ENCODE measurements around the gene CHAMP1.

- TF ChIP-seq YY1 (tag by site-specific recombination; IDR thresholded peaks at IDR 0.05) (no peak), CTCF (tag by site-specific recombination; IDR thresholded peaks at IDR 0.05) (no peak)
- TF ChIP-seq, protein P1, sequence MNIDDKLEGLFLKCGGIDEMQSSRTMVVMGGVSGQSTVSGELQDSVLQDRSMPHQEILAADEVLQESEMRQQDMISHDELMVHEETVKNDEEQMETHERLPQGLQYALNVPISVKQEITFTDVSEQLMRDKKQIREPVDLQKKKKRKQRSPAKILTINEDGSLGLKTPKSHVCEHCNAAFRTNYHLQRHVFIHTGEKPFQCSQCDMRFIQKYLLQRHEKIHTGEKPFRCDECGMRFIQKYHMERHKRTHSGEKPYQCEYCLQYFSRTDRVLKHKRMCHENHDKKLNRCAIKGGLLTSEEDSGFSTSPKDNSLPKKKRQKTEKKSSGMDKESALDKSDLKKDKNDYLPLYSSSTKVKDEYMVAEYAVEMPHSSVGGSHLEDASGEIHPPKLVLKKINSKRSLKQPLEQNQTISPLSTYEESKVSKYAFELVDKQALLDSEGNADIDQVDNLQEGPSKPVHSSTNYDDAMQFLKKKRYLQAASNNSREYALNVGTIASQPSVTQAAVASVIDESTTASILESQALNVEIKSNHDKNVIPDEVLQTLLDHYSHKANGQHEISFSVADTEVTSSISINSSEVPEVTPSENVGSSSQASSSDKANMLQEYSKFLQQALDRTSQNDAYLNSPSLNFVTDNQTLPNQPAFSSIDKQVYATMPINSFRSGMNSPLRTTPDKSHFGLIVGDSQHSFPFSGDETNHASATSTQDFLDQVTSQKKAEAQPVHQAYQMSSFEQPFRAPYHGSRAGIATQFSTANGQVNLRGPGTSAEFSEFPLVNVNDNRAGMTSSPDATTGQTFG (tag by site-specific recombination; IDR thresholded peaks at IDR 0.05; ENCODE audit: borderline replicate concordance) = no peak
Observed at GRCh38 chr13:114296902-114297301, 17.4 kb upstream of the CHAMP1 start.
